ENCODE data around the gene PRICKLE1. TPM values are rescaled to one million over a fixed set of nuclear protein-coding genes. Genes with fewer than 3 reads are reported as not detected.

The PRICKLE1 gene
- polyA plus RNA-seq, 1 donor from 2014 or later = 20.6 TPM

DNA sequence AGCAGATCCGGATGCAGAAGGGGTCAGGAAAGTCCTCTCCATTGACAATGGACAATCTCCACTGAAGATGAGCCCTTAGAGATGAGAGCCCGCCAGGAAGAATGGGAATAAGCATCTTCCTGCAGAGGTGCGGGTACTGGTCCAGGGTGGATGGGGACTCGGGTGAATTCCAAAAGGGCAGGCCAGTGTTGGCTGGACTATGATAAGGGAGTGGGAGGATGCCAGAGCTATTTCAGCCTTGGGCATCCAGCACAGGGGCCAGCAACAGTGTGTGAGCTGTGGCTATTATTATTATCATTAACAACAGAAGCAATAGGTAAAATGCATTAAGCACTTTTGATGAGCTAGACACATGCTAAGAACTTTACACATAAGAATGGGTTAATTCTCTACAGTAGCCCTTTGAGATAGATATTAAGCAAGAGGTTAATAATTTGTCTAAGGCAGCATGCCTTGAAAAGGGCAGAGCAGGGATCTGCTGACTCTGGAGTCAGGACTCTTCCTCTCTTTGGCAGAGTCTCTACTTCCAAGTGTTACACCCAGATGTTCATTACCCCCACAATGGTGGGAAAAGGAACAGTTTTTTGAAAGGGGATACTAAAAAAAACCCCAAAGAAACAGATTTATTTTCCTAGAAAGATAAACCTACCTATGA is 55.2 kb downstream of the PRICKLE1 start:
- Histone ChIP-seq H3K27me3 (ENCODE audit: insufficient read depth, low read depth, low read length) (no peaks in the 10 kb centered on the region), H3K79me2 (replicated peaks; ENCODE audit: insufficient read depth, low read length) (no peaks in the 10 kb centered on the region), H4K20me1 (ENCODE audit: insufficient read depth) (no peaks in the 10 kb centered on the region), H3K9ac (ENCODE audit: low read length) (no peak overlapping the region), H2AFZ (ENCODE audit: low read depth, low read length) (no peak overlapping the region), H3K4me2 (ENCODE audit: low read length) (no peak overlapping the region), H3F3A (ENCODE audit: insufficient read depth, low read length, poor library complexity, severe bottlenecking) (no peaks in the 10 kb centered on the region), H3K4me3 (ENCODE audit: low read length) (no peak overlapping the region), H3K27ac (ENCODE audit: low read length) (no peak overlapping the region), H3K36me3 (ENCODE audit: insufficient read depth, low read length) (no peaks in the 10 kb centered on the region), H3K9me3 (ENCODE audit: low read length) (no peaks in the 10 kb centered on the region), H3K9me2 (ENCODE audit: insufficient read depth, low read length) (no peaks in the 10 kb centered on the region)
- no peak for TF ChIP-seq POLR2AphosphoS5 (IDR thresholded peaks at IDR 0.05)
- no peak for TF ChIP-seq TAF1 (IDR thresholded peaks at IDR 0.05; ENCODE audit: low read depth)
- no peak for TF ChIP-seq EZH2 (IDR thresholded peaks at IDR 0.05; ENCODE audit: borderline replicate concordance, insufficient read depth, low read length, poor library complexity, severe bottlenecking)
- no peak for TF ChIP-seq RAD21 (conservative IDR thresholded peaks at IDR 0.05)
- TF ChIP-seq, protein P1, sequence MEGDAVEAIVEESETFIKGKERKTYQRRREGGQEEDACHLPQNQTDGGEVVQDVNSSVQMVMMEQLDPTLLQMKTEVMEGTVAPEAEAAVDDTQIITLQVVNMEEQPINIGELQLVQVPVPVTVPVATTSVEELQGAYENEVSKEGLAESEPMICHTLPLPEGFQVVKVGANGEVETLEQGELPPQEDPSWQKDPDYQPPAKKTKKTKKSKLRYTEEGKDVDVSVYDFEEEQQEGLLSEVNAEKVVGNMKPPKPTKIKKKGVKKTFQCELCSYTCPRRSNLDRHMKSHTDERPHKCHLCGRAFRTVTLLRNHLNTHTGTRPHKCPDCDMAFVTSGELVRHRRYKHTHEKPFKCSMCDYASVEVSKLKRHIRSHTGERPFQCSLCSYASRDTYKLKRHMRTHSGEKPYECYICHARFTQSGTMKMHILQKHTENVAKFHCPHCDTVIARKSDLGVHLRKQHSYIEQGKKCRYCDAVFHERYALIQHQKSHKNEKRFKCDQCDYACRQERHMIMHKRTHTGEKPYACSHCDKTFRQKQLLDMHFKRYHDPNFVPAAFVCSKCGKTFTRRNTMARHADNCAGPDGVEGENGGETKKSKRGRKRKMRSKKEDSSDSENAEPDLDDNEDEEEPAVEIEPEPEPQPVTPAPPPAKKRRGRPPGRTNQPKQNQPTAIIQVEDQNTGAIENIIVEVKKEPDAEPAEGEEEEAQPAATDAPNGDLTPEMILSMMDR (IDR thresholded peaks at IDR 0.05; ENCODE audit: poor library complexity, severe bottlenecking) = no peak
- TF ChIP-seq, protein P2, sequence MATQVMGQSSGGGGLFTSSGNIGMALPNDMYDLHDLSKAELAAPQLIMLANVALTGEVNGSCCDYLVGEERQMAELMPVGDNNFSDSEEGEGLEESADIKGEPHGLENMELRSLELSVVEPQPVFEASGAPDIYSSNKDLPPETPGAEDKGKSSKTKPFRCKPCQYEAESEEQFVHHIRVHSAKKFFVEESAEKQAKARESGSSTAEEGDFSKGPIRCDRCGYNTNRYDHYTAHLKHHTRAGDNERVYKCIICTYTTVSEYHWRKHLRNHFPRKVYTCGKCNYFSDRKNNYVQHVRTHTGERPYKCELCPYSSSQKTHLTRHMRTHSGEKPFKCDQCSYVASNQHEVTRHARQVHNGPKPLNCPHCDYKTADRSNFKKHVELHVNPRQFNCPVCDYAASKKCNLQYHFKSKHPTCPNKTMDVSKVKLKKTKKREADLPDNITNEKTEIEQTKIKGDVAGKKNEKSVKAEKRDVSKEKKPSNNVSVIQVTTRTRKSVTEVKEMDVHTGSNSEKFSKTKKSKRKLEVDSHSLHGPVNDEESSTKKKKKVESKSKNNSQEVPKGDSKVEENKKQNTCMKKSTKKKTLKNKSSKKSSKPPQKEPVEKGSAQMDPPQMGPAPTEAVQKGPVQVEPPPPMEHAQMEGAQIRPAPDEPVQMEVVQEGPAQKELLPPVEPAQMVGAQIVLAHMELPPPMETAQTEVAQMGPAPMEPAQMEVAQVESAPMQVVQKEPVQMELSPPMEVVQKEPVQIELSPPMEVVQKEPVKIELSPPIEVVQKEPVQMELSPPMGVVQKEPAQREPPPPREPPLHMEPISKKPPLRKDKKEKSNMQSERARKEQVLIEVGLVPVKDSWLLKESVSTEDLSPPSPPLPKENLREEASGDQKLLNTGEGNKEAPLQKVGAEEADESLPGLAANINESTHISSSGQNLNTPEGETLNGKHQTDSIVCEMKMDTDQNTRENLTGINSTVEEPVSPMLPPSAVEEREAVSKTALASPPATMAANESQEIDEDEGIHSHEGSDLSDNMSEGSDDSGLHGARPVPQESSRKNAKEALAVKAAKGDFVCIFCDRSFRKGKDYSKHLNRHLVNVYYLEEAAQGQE (IDR thresholded peaks at IDR 0.05; ENCODE audit: borderline replicate concordance) = no peak
- TF ChIP-seq MXI1 (conservative IDR thresholded peaks at IDR 0.05; ENCODE audit: poor library complexity, severe bottlenecking) = no peak
- no peak for TF ChIP-seq EP300 (conservative IDR thresholded peaks at IDR 0.05; ENCODE audit: poor library complexity, severe bottlenecking)
- TF ChIP-seq SMC3 (conservative IDR thresholded peaks at IDR 0.05; ENCODE audit: poor library complexity) = no peak

DNA sequence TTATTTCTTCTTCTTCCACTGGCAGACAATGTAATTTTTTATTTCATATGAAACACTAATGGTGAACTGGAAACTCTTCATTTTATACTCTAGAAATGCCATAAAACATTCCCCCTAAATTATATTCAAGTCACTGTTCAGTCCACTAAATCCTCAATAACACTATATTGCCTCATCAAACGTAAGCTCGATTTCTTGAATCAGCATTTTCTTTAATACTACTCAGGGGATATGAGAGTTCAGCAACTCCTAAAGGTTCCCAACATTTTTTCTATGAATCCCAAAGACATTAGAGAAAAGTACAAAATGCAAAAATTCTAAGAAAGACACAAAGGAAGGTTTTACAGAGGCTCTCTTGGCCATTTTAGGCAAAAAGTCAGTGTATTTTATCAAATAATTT is 59.3 kb downstream of the PRICKLE1 start:
- H3K27me3 ChIP-seq (ENCODE audit: insufficient read depth, low read depth, low read length) = no peaks in the 10 kb centered on the region
- H3K9ac ChIP-seq (ENCODE audit: low read length) = no peak overlapping the region
- no peaks in the 10 kb centered on the region for H3K36me3 ChIP-seq (ENCODE audit: insufficient read depth, low read length)
- H3K9me2 ChIP-seq (ENCODE audit: insufficient read depth, low read length) = no peaks in the 10 kb centered on the region
- no peaks in the 10 kb centered on the region for H3K79me2 ChIP-seq (replicated peaks; ENCODE audit: insufficient read depth, low read length)
- no peak overlapping the region for H3K27ac ChIP-seq (ENCODE audit: low read length)
- no peak overlapping the region for H3K4me2 ChIP-seq (ENCODE audit: low read length)
- TF ChIP-seq POLR2AphosphoS5 (IDR thresholded peaks at IDR 0.05) (no peak), RAD21 (conservative IDR thresholded peaks at IDR 0.05) (no peak), SMC3 (conservative IDR thresholded peaks at IDR 0.05; ENCODE audit: poor library complexity) (no peak), EZH2 (IDR thresholded peaks at IDR 0.05; ENCODE audit: borderline replicate concordance, insufficient read depth, low read length, poor library complexity, severe bottlenecking) (no peak), MXI1 (conservative IDR thresholded peaks at IDR 0.05; ENCODE audit: poor library complexity, severe bottlenecking) (no peak), EP300 (conservative IDR thresholded peaks at IDR 0.05; ENCODE audit: poor library complexity, severe bottlenecking) (no peak), TAF1 (IDR thresholded peaks at IDR 0.05; ENCODE audit: low read depth) (no peak)
- no peaks in the 10 kb centered on the region for H3F3A ChIP-seq (ENCODE audit: insufficient read depth, low read length, poor library complexity, severe bottlenecking)
- H3K9me3 ChIP-seq (ENCODE audit: low read length) = no peaks in the 10 kb centered on the region
- no peak overlapping the region for H2AFZ ChIP-seq (ENCODE audit: low read depth, low read length)
- no peaks in the 10 kb centered on the region for H4K20me1 ChIP-seq (ENCODE audit: insufficient read depth)
- H3K4me3 ChIP-seq (ENCODE audit: low read length) = no peak overlapping the region
